ENCODE data around the gene EPC2.

- TF ChIP-seq CTCF (IDR thresholded peaks at IDR 0.05; ENCODE audit: control extremely low read depth in 1 of 3, insufficient read depth in 1 of 3, low read depth in 1 of 3, low read length in 3 of 3) (no peak), TEAD4 (IDR thresholded peaks at IDR 0.05; ENCODE audit: low read depth, low read length) (no peak), BACH1 (IDR thresholded peaks at IDR 0.05; ENCODE audit: low read length) (no peak), SIX5 (IDR thresholded peaks at IDR 0.05; ENCODE audit: low read depth, low read length) (no peak), YY1 (IDR thresholded peaks at IDR 0.05; ENCODE audit: low read depth, low read length) (no peak)
These were observed 75.4 kb downstream of the EPC2 start for GRCh38 chr2:148719941-148720436.

Measured in H1 (cell line).